Measurements from ENCODE around the gene YOD1. TPM values are rescaled to one million over a fixed set of nuclear protein-coding genes. Genes with fewer than 3 reads are reported as not detected.

YOD1 gene
- total RNA-seq, 2 donors from 2014 or later, result 3.5 to 4.7 TPM

DNA sequence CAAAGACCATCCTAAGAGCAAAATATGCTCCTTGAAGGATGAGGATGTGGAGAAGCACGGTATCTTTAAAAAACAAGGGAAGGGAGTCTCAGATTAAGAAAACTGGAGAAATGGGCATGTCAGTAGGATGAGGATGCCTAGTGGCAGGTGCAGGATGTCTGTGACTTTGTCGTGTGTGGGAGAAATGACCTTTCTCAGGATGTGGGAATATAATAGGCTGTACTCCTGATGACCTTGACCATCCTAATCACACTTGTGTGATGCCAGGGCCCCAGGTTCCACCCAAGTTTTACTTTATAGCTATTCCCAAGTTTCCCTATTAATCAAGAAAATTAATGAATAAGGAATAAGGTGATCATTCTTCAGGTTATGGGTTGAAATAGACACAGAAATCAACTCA, 31.3 kb downstream of the YOD1 start:
- no peak for DNase-seq (ENCODE audit: low spot score)
- Histone ChIP-seq H3K4me1 (peaks cover 0 to 13% of the 10 kb centered on the region in 2 donors), H3K27me3 (no peaks in the 10 kb centered on the region), H3K27ac (no peak overlapping the region), H3K36me3 (no peaks in the 10 kb centered on the region), H3K9me3 (no peaks in the 10 kb centered on the region), H3K4me3 (no peak overlapping the region)
- no peak for TF ChIP-seq CTCF (IDR thresholded peaks at IDR 0.05)

DNA sequence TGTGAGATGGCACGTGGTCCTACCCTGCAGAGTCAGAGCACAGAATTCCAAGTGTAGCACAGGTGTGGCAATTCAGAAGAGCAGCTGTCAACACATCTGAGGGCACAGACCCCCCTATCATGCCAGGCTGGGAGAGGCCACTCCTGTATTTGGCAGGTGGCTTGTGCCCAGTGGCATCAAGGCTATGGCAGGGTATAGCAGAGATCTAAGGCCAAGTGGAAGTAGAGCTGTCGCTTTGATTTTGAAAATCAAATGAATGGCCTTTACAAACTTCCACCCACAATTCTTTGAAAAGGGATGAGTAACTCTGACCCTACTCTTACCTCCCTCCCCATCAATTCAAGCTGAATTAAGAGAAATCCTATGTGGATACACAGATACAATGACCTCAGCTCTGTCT, 31.8 kb downstream of the YOD1 start:
- DNase-seq (ENCODE audit: low spot score), result no peak
- no peak for TF ChIP-seq CTCF (IDR thresholded peaks at IDR 0.05)
- Histone ChIP-seq H3K4me1 (peaks cover 0 to 8% of the 10 kb centered on the region in 2 donors), H3K36me3 (no peaks in the 10 kb centered on the region), H3K4me3 (no peak overlapping the region), H3K27ac (no peak overlapping the region), H3K27me3 (no peaks in the 10 kb centered on the region), H3K9me3 (no peaks in the 10 kb centered on the region)

DNA sequence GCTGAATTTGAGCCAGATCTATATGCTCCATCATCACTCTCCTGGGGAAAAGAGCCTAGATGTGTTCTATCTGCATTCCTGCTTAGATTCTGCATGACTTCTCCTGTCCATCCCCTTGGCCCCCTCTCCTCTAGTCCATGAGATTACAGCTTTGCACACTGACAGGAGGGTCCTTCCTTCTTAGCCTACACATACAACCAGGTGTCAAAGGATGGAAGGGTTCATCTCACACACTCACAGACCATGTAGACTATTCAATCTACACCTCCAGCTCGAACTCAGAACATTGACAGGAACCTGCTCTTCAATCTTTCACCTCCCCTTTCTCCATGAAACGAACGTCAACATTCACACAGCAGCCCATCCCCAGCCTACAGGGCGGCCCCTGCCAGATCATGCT, 32.3 kb downstream of the YOD1 start:
- H3K36me3 ChIP-seq, result no peaks in the 10 kb centered on the region
- DNase-seq (ENCODE audit: low spot score), result no peak
- no peaks in the 10 kb centered on the region for H3K27me3 ChIP-seq
- no peak overlapping the region for H3K27ac ChIP-seq
- no peak overlapping the region for H3K4me3 ChIP-seq
- no peak for TF ChIP-seq CTCF (IDR thresholded peaks at IDR 0.05)
- H3K4me1 ChIP-seq, result peaks cover 0 to 3% of the 10 kb centered on the region in 2 donors
- H3K9me3 ChIP-seq, result no peaks in the 10 kb centered on the region

GRCh38 chr1:207017615-207018559, 33.1 kb downstream of the YOD1 start:
- no peaks in the 10 kb centered on the region for H3K27me3 ChIP-seq
- H3K4me3 ChIP-seq, result no peak overlapping the region
- no peak for DNase-seq (ENCODE audit: low spot score)
- H3K36me3 ChIP-seq, result no peaks in the 10 kb centered on the region
- H3K9me3 ChIP-seq, result no peaks in the 10 kb centered on the region
- no peaks in the 10 kb centered on the region for H3K4me1 ChIP-seq
- H3K27ac ChIP-seq, result no peak overlapping the region
- TF ChIP-seq CTCF (IDR thresholded peaks at IDR 0.05), result no peak

DNA sequence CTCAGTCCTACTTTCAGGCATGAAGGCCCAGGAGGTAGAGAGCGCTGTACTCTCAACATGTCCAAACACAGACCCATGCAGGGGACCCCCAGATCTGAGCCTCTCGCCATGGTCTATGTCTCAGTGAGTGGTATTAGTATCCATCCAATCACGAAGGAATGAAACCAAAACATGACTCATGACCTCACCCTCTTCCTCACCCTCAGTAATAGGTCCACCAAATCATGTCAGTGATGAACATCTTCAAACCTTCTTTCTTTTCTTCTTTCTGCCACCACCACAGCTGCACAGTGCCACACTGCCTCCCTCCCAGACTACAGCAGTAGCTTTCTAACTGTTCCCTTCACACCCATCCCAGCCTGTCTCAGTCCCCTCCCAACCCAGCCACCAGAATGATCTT, 35.2 kb downstream of the YOD1 start:
- no peaks in the 10 kb centered on the region for H3K27me3 ChIP-seq
- H3K9me3 ChIP-seq, result no peaks in the 10 kb centered on the region
- H3K36me3 ChIP-seq, result no peaks in the 10 kb centered on the region
- TF ChIP-seq CTCF (IDR thresholded peaks at IDR 0.05), result no peak
- H3K4me1 ChIP-seq, result no peaks in the 10 kb centered on the region
- no peak for DNase-seq (ENCODE audit: low spot score)
- no peak overlapping the region for H3K27ac ChIP-seq
- H3K4me3 ChIP-seq, result no peak overlapping the region

Measured in right atrium auricular region (tissue), 2 donors.